Ascending aorta (tissue), 2 donors: ENCODE measurements around the gene SPCS2. TPM values are rescaled to one million over a fixed set of nuclear protein-coding genes. Genes with fewer than 3 reads are reported as not detected.

Source experiments
- DNase-seq, 2 donors: peaks; one replicate each; pipeline ENCODE4 v3.0.0-alpha.2; 2019; ENCODE audit warnings: low spot score in 2 of 2
- H3K27ac ChIP-seq, 2 donors: fragments of 200-600 bp; sonication (generic); one replicate each; pipeline ENCODE4 v1.5.1; 2016 to 2017; ENCODE audit warnings: mild to moderate bottlenecking in 1 of 2
- H3K27me3 ChIP-seq: fragments of 200-600 bp; sonication (generic); one replicate; pipeline ENCODE4 v1.5.1; 2017
- H3K36me3 ChIP-seq, 2 donors: fragments of 200-600 bp; sonication (generic); one replicate each; pipeline ENCODE4 v1.5.1; 2016
- H3K4me1 ChIP-seq, 2 donors: fragments of 200-600 bp; sonication (generic); one replicate each; pipeline ENCODE4 v1.5.1; 2016 to 2017; ENCODE audit warnings: mild to moderate bottlenecking in 1 of 2
- H3K4me3 ChIP-seq, 2 donors: fragments of 200-600 bp; sonication (generic); one replicate each; pipeline ENCODE4 v1.5.1; 2016 to 2017; ENCODE audit warnings: mild to moderate bottlenecking in 1 of 2
- H3K9me3 ChIP-seq, 2 donors: fragments of 200-600 bp; sonication (generic); one replicate each; pipeline ENCODE4 v1.5.1; 2016
- CTCF ChIP-seq, 3 experiments: fragments of 200-600 bp in 2 of 3; fragments of 450-650 bp in 1 of 3; sonication (generic) in 2 of 3; IDR thresholded peaks; one replicate each; pipeline ENCODE4 v1.5.1; 2016 to 2019; ENCODE audit warnings: antibody characterized with exemption in 3 of 3, mild to moderate bottlenecking in 1 of 3, moderate library complexity in 1 of 3
- intact Hi-C: fragments of 100-400 bp; cut with DNase I; formaldehyde crosslinking; loops from one replicate; pipeline ENCODE4 v1.15.1; 2023
- total RNA-seq: library from RNA; depleted of rRNA; stranded (reverse); fragments of >200 nt; gene quantifications from one replicate; pipeline ENCODE4 v1.1.0, GENCODE V29; 2016

SPCS2 gene
- total RNA-seq, 1 donor from 2014 or later = 13.0 TPM

GRCh38 chr11:74923125-74923524 is 25.9 kb upstream of the SPCS2 start:
- Histone ChIP-seq H3K36me3 (peaks cover 8 to 24% of the 10 kb centered on the region in 2 donors), H3K27me3 (no peaks in the 10 kb centered on the region), H3K4me1 (no peaks in the 10 kb centered on the region), H3K9me3 (no peaks in the 10 kb centered on the region), H3K4me3 (no peak overlapping the region), H3K27ac (peak overlapping the region in 1 of 2 donors; percentile 17)
- intact Hi-C loops = no loop called here
- no peak for DNase-seq
- no peak for TF ChIP-seq CTCF (IDR thresholded peaks at IDR 0.05)

- no peak for TF ChIP-seq CTCF (IDR thresholded peaks at IDR 0.05)
- Histone ChIP-seq H3K9me3 (no peaks in the 10 kb centered on the region), H3K4me3 (no peak overlapping the region), H3K4me1 (no peaks in the 10 kb centered on the region), H3K27me3 (no peaks in the 10 kb centered on the region), H3K36me3 (peaks cover 5 to 9% of the 10 kb centered on the region in 2 donors), H3K27ac (no peak overlapping the region)
- intact Hi-C loops = loop anchor here (5.0 kb wide), 1 partner anchor 107 kb away; no protein-coding TSS in a partner anchor
- DNase-seq = no peak
Measured at GRCh38 chr11:74925281-74925680, 23.8 kb upstream of the SPCS2 start.

GRCh38 chr11:74926304-74927030 is 22.6 kb upstream of the SPCS2 start:
- intact Hi-C loops = loop anchor here (5.0 kb wide), 1 partner anchor 106 kb away; no protein-coding TSS in a partner anchor
- no peak for TF ChIP-seq CTCF (IDR thresholded peaks at IDR 0.05)
- Histone ChIP-seq H3K9me3 (no peaks in the 10 kb centered on the region), H3K4me3 (no peak overlapping the region), H3K27ac (no peak overlapping the region), H3K4me1 (no peaks in the 10 kb centered on the region), H3K36me3 (no peaks in the 10 kb centered on the region), H3K27me3 (no peaks in the 10 kb centered on the region)
- DNase-seq = no peak

- Histone ChIP-seq H3K4me1 (no peaks in the 10 kb centered on the region), H3K27ac (no peak overlapping the region), H3K4me3 (no peak overlapping the region), H3K27me3 (no peaks in the 10 kb centered on the region), H3K36me3 (peaks cover 0 to 4% of the 10 kb centered on the region in 2 donors), H3K9me3 (no peaks in the 10 kb centered on the region)
- no peak for DNase-seq
- no peak for TF ChIP-seq CTCF (IDR thresholded peaks at IDR 0.05)
- intact Hi-C loops = loop anchor here (5.0 kb wide), 1 partner anchor 105 kb away; no protein-coding TSS in a partner anchor
Measured at GRCh38 chr11:74927496-74927895, 21.6 kb upstream of the SPCS2 start.

- peak; percentile 25 to 82 for DNase-seq
- H3K27ac ChIP-seq = no peak overlapping the region
- H3K36me3 ChIP-seq = peaks cover 9 to 19% of the 10 kb centered on the region in 2 donors
- H3K4me3 ChIP-seq = no peak overlapping the region
- no peaks in the 10 kb centered on the region for H3K9me3 ChIP-seq
- no peaks in the 10 kb centered on the region for H3K27me3 ChIP-seq
- intact Hi-C loops = loop anchor here (1.0 to 10.0 kb wide), 4 partner anchors 75 to 319 kb away; partner anchors contain the start of gene TPBGL
- TF ChIP-seq CTCF (IDR thresholded peaks at IDR 0.05) = peak; percentile 49 to 87 (median 69)
- no peaks in the 10 kb centered on the region for H3K4me1 ChIP-seq
Measured at GRCh38 chr11:74929431-74930363, 19.4 kb upstream of the SPCS2 start.
